CD14-positive monocyte (primary cell): ENCODE measurements around the gene PARP9. TPM values are rescaled to one million over a fixed set of nuclear protein-coding genes. Genes with fewer than 3 reads are reported as not detected.

ENCODE experiments used
- DNase-seq, 3 donors: peaks; one replicate each; pipeline ENCODE4 v3.0.0-alpha.2; 2011 to 2022
- H2AFZ ChIP-seq: 2 replicates; pipeline ENCODE4 v1.6.0; 2012; ENCODE audit warnings: mild to moderate bottlenecking, low read depth, low read length, inconsistent platforms; ENCODE audit not compliant: insufficient read depth, poor library complexity, severe bottlenecking
- H3K27ac ChIP-seq, 2 donors: 1 replicate in 1 of 2; 2 replicates in 1 of 2; pipeline ENCODE4 v1.5.1; 2012 to 2013; ENCODE audit warnings: low read length in 2 of 2, control low read depth in 1 of 2, inconsistent platforms in 1 of 2, low read depth in 1 of 2, mild to moderate bottlenecking in 1 of 2
- H3K27me3 ChIP-seq, 2 donors: one replicate each; pipeline versions ENCODE4 v1.6.0 to v1.6.1; 2011 to 2013; ENCODE audit warnings: low read length in 2 of 2; ENCODE audit not compliant: control insufficient read depth in 2 of 2, insufficient read depth in 2 of 2
- H3K36me3 ChIP-seq, 2 donors: replicated peaks in 1 of 2; 1 replicate in 1 of 2; 2 replicates in 1 of 2; pipeline versions ENCODE4 v1.5.1 to v1.6.1; 2012 to 2013; ENCODE audit warnings: low read length in 2 of 2, control low read depth in 1 of 2, inconsistent platforms in 1 of 2, mild to moderate bottlenecking in 1 of 2; ENCODE audit not compliant: insufficient read depth in 2 of 2, control insufficient read depth in 1 of 2
- H3K4me1 ChIP-seq, 2 donors: 1 replicate in 1 of 2; 2 replicates in 1 of 2; pipeline versions ENCODE4 v1.5.1 to v1.6.1; 2012 to 2013; ENCODE audit warnings: low read length in 2 of 2, control low read depth in 1 of 2, inconsistent platforms in 1 of 2, mild to moderate bottlenecking in 1 of 2, moderate library complexity in 1 of 2; ENCODE audit not compliant: insufficient read depth in 2 of 2, control insufficient read depth in 1 of 2
- H3K4me2 ChIP-seq: replicated peaks from 2 replicates; pipeline ENCODE3; 2012; ENCODE audit warnings: low read length, moderate library complexity, mild to moderate bottlenecking; ENCODE audit not compliant: poor library complexity, severe bottlenecking; ENCODE audit errors: extremely low read depth
- H3K4me3 ChIP-seq, 3 experiments: fragments of 200-600 bp in 1 of 3; sonication (generic) in 1 of 3; replicated peaks in 1 of 3; 1 replicate in 2 of 3; 2 replicates in 1 of 3; pipeline ENCODE4 v1.5.1; 2011 to 2013; ENCODE audit warnings: low read length in 3 of 3, mild to moderate bottlenecking in 3 of 3, control low read depth in 2 of 3, low read depth in 2 of 3, inconsistent platforms in 1 of 3, moderate library complexity in 1 of 3
- H3K79me2 ChIP-seq: 2 replicates; pipeline ENCODE4 v1.6.0; 2012; ENCODE audit warnings: mild to moderate bottlenecking, control low read depth, inconsistent platforms, low read length, moderate library complexity; ENCODE audit not compliant: insufficient read depth
- H3K9ac ChIP-seq: 2 replicates; pipeline ENCODE4 v1.6.0; 2017; ENCODE audit warnings: low read length, mild to moderate bottlenecking; ENCODE audit not compliant: insufficient read depth, poor library complexity, severe bottlenecking
- H3K9me3 ChIP-seq, 2 donors: replicated peaks in 1 of 2; 1 replicate in 1 of 2; 2 replicates in 1 of 2; pipeline versions ENCODE4 v1.5.1 to v1.6.1; 2012 to 2013; ENCODE audit warnings: low read length in 2 of 2, control low read depth in 1 of 2; ENCODE audit not compliant: control insufficient read depth in 1 of 2, insufficient read depth in 1 of 2
- H4K20me1 ChIP-seq: 2 replicates; pipeline ENCODE4 v1.6.0; 2012; ENCODE audit warnings: mild to moderate bottlenecking, low read length, control low read depth, moderate library complexity; ENCODE audit not compliant: insufficient read depth
- H3K27ac Mint-ChIP-seq, 7 donors: one replicate each; pipeline ENCODE4 v1.8.0; 2020; ENCODE audit warnings: mild to moderate bottlenecking in 7 of 7, mixed read lengths in 7 of 7, moderate library complexity in 6 of 7, inconsistent platforms in 2 of 7
- H3K27me3 Mint-ChIP-seq, 3 donors: one replicate each; pipeline ENCODE4 v1.8.0; 2021 to 2022; ENCODE audit warnings: low read depth in 3 of 3, mild to moderate bottlenecking in 3 of 3, mixed read lengths in 3 of 3, moderate library complexity in 3 of 3, inconsistent platforms in 1 of 3
- H3K36me3 Mint-ChIP-seq, 2 donors: one replicate each; pipeline ENCODE4 v1.8.0; 2020; ENCODE audit warnings: mixed read lengths in 2 of 2, inconsistent platforms in 1 of 2, mild to moderate bottlenecking in 1 of 2
- H3K4me1 Mint-ChIP-seq: one replicate; pipeline ENCODE4 v1.8.0; 2020; ENCODE audit warnings: mild to moderate bottlenecking, mixed read lengths
- H3K4me3 Mint-ChIP-seq, 2 donors: one replicate each; pipeline ENCODE4 v1.8.0; 2020; ENCODE audit warnings: mild to moderate bottlenecking in 2 of 2, mixed read lengths in 2 of 2, moderate library complexity in 1 of 2
- H3K9me3 Mint-ChIP-seq, 7 donors: one replicate each; pipeline ENCODE4 v1.8.0; 2020 to 2022; ENCODE audit warnings: mixed read lengths in 7 of 7, mild to moderate bottlenecking in 6 of 7, moderate library complexity in 6 of 7, inconsistent platforms in 2 of 7
- CTCF ChIP-seq: fragments of 200-600 bp; IDR thresholded peaks from one replicate; pipeline ENCODE4 v1.8.0; 2022; ENCODE audit warnings: antibody characterized with exemption, mild to moderate bottlenecking
- WGBS: methylation state at CpG from one replicate; pipeline ENCODE4 v1.1.5; 2013; ENCODE audit warnings: missing lambda C conversion rate; ENCODE audit not compliant: insufficient coverage; 5-methylcytosine and 5-hydroxymethylcytosine counted together
- intact Hi-C, 2 donors: fragments of 100-400 bp; cut with micrococcal nuclease; formaldehyde crosslinking; loops; one replicate each; pipeline versions ENCODE4 v1.15.0 to v1.15.1; 2023
- polyA plus RNA-seq, 3 donors: library from polyadenylated mRNA; depleted of rRNA in 1 of 3; unstranded in 2 of 3; stranded (reverse) in 1 of 3; fragments of 300-500 nt in 2 of 3; fragments of >200 nt in 1 of 3; fragmentation: Illumina TruSeq in 2 of 3; gene quantifications; 1 replicate in 2 of 3; 2 replicates in 1 of 3; pipeline ENCODE4 v1.2.3, GENCODE V29; 2012 to 2021

Gene PARP9
- polyA plus RNA-seq, 3 donors: 31.4 to 43.3 (median 34.4) TPM

- Mint-ChIP-seq H3K27me3 (peaks cover 0 to 3% (median 2%) of the 10 kb centered on the region in 3 donors), H3K36me3 (peaks cover 0 to 4% of the 10 kb centered on the region in 2 donors), H3K9me3 (peaks cover 0 to 2% (median under 1%) of the 10 kb centered on the region in 7 donors), H3K4me1 (peaks cover 36% of the 10 kb centered on the region), H3K4me3 (peak overlapping the region; percentile 81 to 90), H3K27ac (peak overlapping the region; percentile 85 to 93 (median 91))
- WGBS: 18% methylated on average over 11 of the region's 19 CpGs
- H3K4me1 ChIP-seq: peaks cover 17 to 28% of the 10 kb centered on the region in 2 donors
- peak overlapping the region; percentile 88 for H2AFZ ChIP-seq
- peaks cover 38% of the 10 kb centered on the region for H4K20me1 ChIP-seq
- H3K79me2 ChIP-seq: peaks cover 37% of the 10 kb centered on the region
- no peaks in the 10 kb centered on the region for H3K9me3 ChIP-seq
- TF ChIP-seq CTCF: no peak
- H3K36me3 ChIP-seq: no peaks in the 10 kb centered on the region
- DNase-seq: no peak
- H3K4me2 ChIP-seq: peak overlapping the region; percentile 83
- peak overlapping the region; percentile 56 to 93 (median 89) for H3K4me3 ChIP-seq
- no peaks in the 10 kb centered on the region for H3K27me3 ChIP-seq
- H3K27ac ChIP-seq: peak overlapping the region; percentile 89 to 92
- H3K9ac ChIP-seq: peak overlapping the region; percentile 95
- intact Hi-C loops: loop anchor here in 1 of 2 donors (10.0 kb wide), 2 partner anchors 50 to 100 kb away; partner anchors contain the start of gene WDR5B
These were observed 49.1 kb downstream of the PARP9 start for GRCh38 chr3:122515020-122515468.

- peak within 1 kb of the TSS; percentile 88 to 99 (median 97) for H3K27ac Mint-ChIP-seq
- Histone ChIP-seq H3K9ac (peak within 1 kb of the TSS; percentile 95), H3K27ac (peak within 1 kb of the TSS; percentile 89 to 92), H3K9me3 (no peaks in the 10 kb centered on the region), H3K4me3 (peak within 1 kb of the TSS; percentile 56 to 93 (median 89)), H3K4me1 (peaks cover 17 to 28% of the 10 kb centered on the region in 2 donors), H3K36me3 (no peaks in the 10 kb centered on the region), H3K27me3 (no peaks in the 10 kb centered on the region), H4K20me1 (peaks cover 44% of the 10 kb centered on the region), H3K79me2 (peaks cover 44% of the 10 kb centered on the region), H3K4me2 (peak within 1 kb of the TSS; percentile 83), H2AFZ (peak within 1 kb of the TSS; percentile 88)
- intact Hi-C loops: loop anchor here in 1 of 2 donors (10.0 kb wide), 2 partner anchors 50 to 100 kb away; partner anchors contain the start of gene WDR5B
- H3K36me3 Mint-ChIP-seq: peaks cover 0 to 7% of the 10 kb centered on the region in 2 donors
- H3K9me3 Mint-ChIP-seq: peaks cover 0 to 4% (median 4%) of the 10 kb centered on the region in 7 donors
- WGBS: under 1% methylated on average over 107 of the region's 109 CpGs
- DNase-seq: peak; percentile 80 to 86 (median 85)
- peaks cover 0 to 2% (median 0%) of the 10 kb centered on the region in 3 donors for H3K27me3 Mint-ChIP-seq
- peak within 1 kb of the TSS; percentile 82 to 94 for H3K4me3 Mint-ChIP-seq
- H3K4me1 Mint-ChIP-seq: peaks cover 40% of the 10 kb centered on the region
- no peak for TF ChIP-seq CTCF
These were observed 49.7 kb downstream of the PARP9 start, which contains the start of gene KPNA1 for GRCh38 chr3:122514123-122515019. TSS of gene KPNA1 (minus strand) at chr3:122514939. CDS start at chr3:122496565, 18,374 bp downstream.
